Keratinocyte (primary cell): Measurements from ENCODE around the gene ARID4A. TPM values are rescaled to one million over a fixed set of nuclear protein-coding genes. Genes with fewer than 3 reads are reported as not detected.
"Not testable (repeated sequence)": the region's sequence is repeated elsewhere in the genome, so short reads cannot be mapped to it uniquely, and the experiment has no call there.

Experiments used
- DNase-seq: peaks from one replicate; pipeline ENCODE4 v3.0.0-alpha.2; 2011; ENCODE audit warnings: low read depth, missing footprints, low spot score
- FAIRE-seq: peaks from 2 replicates; lab custom pipeline; 2011; peaks lifted over from hg19 to GRCh38; lab: Jason Lieb, UNC
- H2AFZ ChIP-seq: 2 replicates; pipeline ENCODE4 v1.6.0; 2012; ENCODE audit warnings: low read length, control low read depth, inconsistent platforms; ENCODE audit not compliant: control insufficient read depth
- H3K27ac ChIP-seq: 2 replicates; pipeline ENCODE4 v1.5.1; 2011; ENCODE audit warnings: low read length; ENCODE audit not compliant: control insufficient read depth, insufficient read depth
- H3K27me3 ChIP-seq: 3 replicates; pipeline ENCODE4 v1.6.0; 2011; ENCODE audit warnings: low read length; ENCODE audit not compliant: control insufficient read depth, insufficient read depth; ENCODE audit errors: extremely low read depth
- H3K36me3 ChIP-seq, 2 experiments: 2 replicates in 1 of 2; 3 replicates in 1 of 2; pipeline ENCODE4 v1.5.1; 2011; ENCODE audit warnings: low read length in 2 of 2, mild to moderate bottlenecking in 1 of 2; ENCODE audit not compliant: control insufficient read depth in 2 of 2, insufficient read depth in 2 of 2; ENCODE audit errors: extremely low read depth in 1 of 2
- H3K4me1 ChIP-seq: 3 replicates; pipeline ENCODE4 v1.5.1; 2011; ENCODE audit warnings: low read length; ENCODE audit not compliant: control insufficient read depth, insufficient read depth; ENCODE audit errors: extremely low read depth
- H3K4me2 ChIP-seq: 3 replicates; pipeline ENCODE4 v1.6.0; 2011; ENCODE audit warnings: low read depth, low read length; ENCODE audit not compliant: control insufficient read depth, insufficient read depth; ENCODE audit errors: extremely low read depth
- H3K4me3 ChIP-seq, 3 experiments: fragments of 200-600 bp in 1 of 3; sonication (generic) in 1 of 3; 2 replicates in 2 of 3; 3 replicates in 1 of 3; pipeline ENCODE4 v1.5.1; 2011 to 2016; ENCODE audit warnings: low read length in 3 of 3, mild to moderate bottlenecking in 3 of 3, control low read depth in 2 of 3, inconsistent platforms in 1 of 3, low read depth in 1 of 3, mixed read lengths in 1 of 3, mixed run types in 1 of 3, moderate library complexity in 1 of 3; ENCODE audit not compliant: control insufficient read depth in 2 of 3, insufficient read depth in 2 of 3; ENCODE audit errors: extremely low read depth in 1 of 3
- H3K79me2 ChIP-seq: 2 replicates; pipeline ENCODE4 v1.6.0; 2012; ENCODE audit warnings: low read length; ENCODE audit not compliant: control insufficient read depth, insufficient read depth
- H3K9ac ChIP-seq: 3 replicates; pipeline ENCODE4 v1.6.0; 2011; ENCODE audit warnings: low read length; ENCODE audit not compliant: control insufficient read depth, insufficient read depth; ENCODE audit errors: extremely low read depth
- H3K9me1 ChIP-seq: 3 replicates; pipeline ENCODE4 v1.6.0; 2011; ENCODE audit warnings: low read length; ENCODE audit not compliant: control insufficient read depth, insufficient read depth; ENCODE audit errors: extremely low read depth
- H3K9me3 ChIP-seq: 2 replicates; pipeline ENCODE4 v1.5.1; 2012; ENCODE audit warnings: low read depth, low read length; ENCODE audit not compliant: control insufficient read depth
- H4K20me1 ChIP-seq: 3 replicates; pipeline ENCODE4 v1.6.0; 2011; ENCODE audit warnings: low read length; ENCODE audit not compliant: control insufficient read depth, insufficient read depth; ENCODE audit errors: extremely low read depth
- EZH2 ChIP-seq: IDR thresholded peaks from one replicate; pipeline ENCODE4 v1.6.1; 2012; ENCODE audit warnings: inconsistent platforms, mild to moderate bottlenecking, low read length, moderate library complexity
- dilution Hi-C: fragments of 300-500 bp; cut with MboI; formaldehyde crosslinking; loops from one replicate; pipeline ENCODE4 v1.7.0; 2020; ENCODE audit warnings: low sequenced_read_pairs; ENCODE audit not compliant: extremely low pct_ligation_motif_present
- polyA plus RNA-seq, 5 experiments: library from polyadenylated mRNA; depleted of rRNA in 3 of 5; stranded (reverse) in 3 of 5; stranded (forward) in 1 of 5; unstranded in 1 of 5; fragments of >200 nt; gene quantifications; 1 replicate in 1 of 5; 2 replicates in 3 of 5; 3 replicates in 1 of 5; pipeline versions ENCODE4 v1.2.1 to v1.2.3, GENCODE V29; 2011 to 2012; ENCODE audit warnings: missing spikeins in 2 of 5, low read depth in 1 of 5, low replicate concordance in 1 of 5
- TF ChIP-seq, protein P1 (sequence below), 3 experiments: IDR thresholded peaks in 1 of 3; conservative IDR thresholded peaks in 1 of 3; optimal IDR thresholded peaks in 1 of 3; 2 replicates in 2 of 3; 3 replicates in 1 of 3; pipeline versions ENCODE3 to v1.5.1; 2011; ENCODE audit warnings: low read length in 3 of 3, mild to moderate bottlenecking in 3 of 3, moderate library complexity in 2 of 3, control low read depth in 1 of 3, inconsistent platforms in 1 of 3; ENCODE audit not compliant: insufficient read depth in 2 of 3; ENCODE audit errors: extremely low read depth in 1 of 3

ARID4A gene
- polyA plus RNA-seq, 1 donor (not counting 4 experiments of a cell fraction or from before 2014, with no cell fraction given) = 8.4 TPM

DNA sequence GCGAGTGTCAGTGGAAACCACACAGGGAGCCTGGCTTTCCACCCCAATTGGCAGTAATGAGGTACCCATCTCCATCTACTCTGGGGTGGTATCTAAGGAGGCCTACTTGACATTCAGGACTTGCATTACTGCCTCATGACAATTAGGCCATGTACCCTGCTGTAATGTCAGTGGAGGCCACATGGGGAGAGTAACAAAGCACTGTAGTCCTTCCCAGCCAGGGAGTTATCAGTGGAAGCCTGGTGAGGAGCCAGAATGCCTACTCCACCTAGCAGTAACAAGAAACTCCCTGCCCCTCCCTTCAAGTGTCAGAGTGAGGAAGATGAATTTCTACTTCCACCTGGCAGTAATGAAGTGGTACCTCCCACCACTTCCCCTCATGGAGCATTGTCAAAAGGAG lies 116.5 kb downstream of the ARID4A start:
- H3K79me2 ChIP-seq = peaks cover 29% of the 10 kb centered on the region
- dilution Hi-C loops = no loop called here
- H3K9me3 ChIP-seq = no peaks in the 10 kb centered on the region
- H2AFZ ChIP-seq = no peak overlapping the region
- no peak overlapping the region for H3K27ac ChIP-seq
- no peaks in the 10 kb centered on the region for H3K4me1 ChIP-seq
- no peak overlapping the region for H3K4me2 ChIP-seq
- DNase-seq = no peak
- H3K4me3 ChIP-seq = no peak overlapping the region
- H3K36me3 ChIP-seq = peaks cover 7 to 13% of the 10 kb centered on the region in 2 experiments
- no peak for FAIRE-seq
- H3K9me1 ChIP-seq = no peaks in the 10 kb centered on the region
- H3K27me3 ChIP-seq = no peaks in the 10 kb centered on the region
- H4K20me1 ChIP-seq = no peaks in the 10 kb centered on the region
- TF ChIP-seq EZH2 = no peak
- TF ChIP-seq, protein P1, sequence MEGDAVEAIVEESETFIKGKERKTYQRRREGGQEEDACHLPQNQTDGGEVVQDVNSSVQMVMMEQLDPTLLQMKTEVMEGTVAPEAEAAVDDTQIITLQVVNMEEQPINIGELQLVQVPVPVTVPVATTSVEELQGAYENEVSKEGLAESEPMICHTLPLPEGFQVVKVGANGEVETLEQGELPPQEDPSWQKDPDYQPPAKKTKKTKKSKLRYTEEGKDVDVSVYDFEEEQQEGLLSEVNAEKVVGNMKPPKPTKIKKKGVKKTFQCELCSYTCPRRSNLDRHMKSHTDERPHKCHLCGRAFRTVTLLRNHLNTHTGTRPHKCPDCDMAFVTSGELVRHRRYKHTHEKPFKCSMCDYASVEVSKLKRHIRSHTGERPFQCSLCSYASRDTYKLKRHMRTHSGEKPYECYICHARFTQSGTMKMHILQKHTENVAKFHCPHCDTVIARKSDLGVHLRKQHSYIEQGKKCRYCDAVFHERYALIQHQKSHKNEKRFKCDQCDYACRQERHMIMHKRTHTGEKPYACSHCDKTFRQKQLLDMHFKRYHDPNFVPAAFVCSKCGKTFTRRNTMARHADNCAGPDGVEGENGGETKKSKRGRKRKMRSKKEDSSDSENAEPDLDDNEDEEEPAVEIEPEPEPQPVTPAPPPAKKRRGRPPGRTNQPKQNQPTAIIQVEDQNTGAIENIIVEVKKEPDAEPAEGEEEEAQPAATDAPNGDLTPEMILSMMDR (optimal IDR thresholded peaks at IDR 0.05 in 1 of 3, IDR thresholded peaks at IDR 0.05 in 1 of 3, conservative IDR thresholded peaks at IDR 0.05 in 1 of 3; ENCODE audit: extremely low read depth in 1 of 3, insufficient read depth in 2 of 3, low read length in 3 of 3) = peak in 1 of 3 experiments; percentile 7
- no peak overlapping the region for H3K9ac ChIP-seq

DNA sequence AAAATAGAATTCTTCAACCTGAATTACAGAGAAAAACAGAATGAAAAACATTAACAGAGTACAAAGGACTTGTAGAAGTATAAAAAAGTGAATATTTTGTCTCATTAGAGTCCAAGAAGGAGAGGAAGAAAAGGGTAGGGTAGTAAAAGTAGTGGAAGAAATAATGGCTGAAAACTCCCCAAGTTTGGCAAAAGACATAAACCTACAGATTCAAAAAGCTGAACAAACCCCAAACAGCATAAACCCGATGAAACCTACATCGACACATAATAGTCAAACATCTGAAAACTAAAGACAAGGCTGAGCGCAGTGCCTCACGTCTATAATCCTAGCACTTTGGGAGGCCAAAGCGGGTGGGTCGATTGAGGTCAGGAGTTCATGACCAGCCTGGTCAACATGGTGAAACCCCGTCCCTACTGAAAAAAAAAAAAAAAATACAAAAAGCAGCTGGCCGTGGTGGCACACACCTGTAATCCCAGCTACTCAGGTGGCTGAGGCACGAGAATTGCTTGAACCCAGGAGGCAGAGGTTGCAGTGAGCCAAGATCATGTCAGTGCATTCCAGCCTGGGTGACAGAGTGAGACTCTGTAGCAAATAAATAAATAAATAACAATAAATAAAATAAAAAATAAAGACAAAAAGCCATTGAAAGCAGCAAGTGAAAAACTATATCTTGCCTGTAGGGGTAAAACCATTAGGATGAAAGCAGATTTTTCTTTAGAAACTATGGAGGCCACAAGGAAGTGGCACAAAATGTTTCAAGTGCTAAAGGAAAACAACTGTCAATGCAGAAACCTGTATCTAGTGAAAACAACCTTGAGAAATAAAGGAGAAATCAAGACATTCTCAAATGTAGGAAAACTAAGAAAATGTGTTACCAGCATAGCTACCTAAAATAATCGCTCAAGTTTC lies 117.5 kb downstream of the ARID4A start:
- Histone ChIP-seq H3K9ac (no peak overlapping the region), H3K4me2 (no peak overlapping the region), H3K27me3 (no peaks in the 10 kb centered on the region), H3K27ac (no peak overlapping the region), H3K9me3 (no peaks in the 10 kb centered on the region), H4K20me1 (no peaks in the 10 kb centered on the region), H3K9me1 (no peaks in the 10 kb centered on the region), H3K4me1 (no peaks in the 10 kb centered on the region), H3K36me3 (peaks cover 4 to 7% of the 10 kb centered on the region in 2 experiments), H3K79me2 (peaks cover 31% of the 10 kb centered on the region), H3K4me3 (no peak overlapping the region), H2AFZ (no peak overlapping the region)
- no peak for DNase-seq
- dilution Hi-C loops = no loop called here
- FAIRE-seq = no peak
- TF ChIP-seq, protein P1 (optimal IDR thresholded peaks at IDR 0.05 in 1 of 3, IDR thresholded peaks at IDR 0.05 in 1 of 3, conservative IDR thresholded peaks at IDR 0.05 in 1 of 3; ENCODE audit: extremely low read depth in 1 of 3, insufficient read depth in 2 of 3, low read length in 3 of 3) = no peak
- TF ChIP-seq EZH2 = no peak

DNA sequence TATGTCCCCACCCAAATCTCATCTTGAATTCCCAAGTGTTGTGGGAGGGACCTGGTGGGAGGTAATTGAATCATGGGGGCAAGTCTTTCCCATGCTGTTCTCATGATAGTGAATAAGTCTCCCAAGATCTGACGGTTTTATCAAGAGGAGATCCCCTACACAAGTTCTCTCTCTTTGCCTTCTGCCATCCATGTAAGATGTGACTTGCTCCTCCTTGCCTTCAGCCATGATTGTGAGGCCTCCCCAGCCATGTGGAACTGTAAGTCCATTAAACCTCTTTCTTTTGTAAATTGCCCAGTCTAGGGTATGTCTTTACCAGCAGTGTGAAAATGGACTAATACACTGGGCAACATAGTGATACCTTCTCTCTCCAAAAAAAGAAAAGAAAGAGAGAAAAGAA lies 118.6 kb downstream of the ARID4A start:
- H3K4me1 ChIP-seq, H3K4me2 ChIP-seq, dilution Hi-C loops, FAIRE-seq, H2AFZ ChIP-seq, H4K20me1 ChIP-seq, H3K27ac ChIP-seq, H3K9me3 ChIP-seq, H3K9me1 ChIP-seq, H3K36me3 ChIP-seq, H3K4me3 ChIP-seq, H3K9ac ChIP-seq, DNase-seq, H3K27me3 ChIP-seq: not testable (repeated sequence)
- H3K79me2 ChIP-seq = peaks cover 33% of the 10 kb centered on the region
